HG03457 (cell line): Measurements from ENCODE around the gene OR10AD1.
"Not testable (repeated sequence)": the region's sequence is repeated elsewhere in the genome, so short reads cannot be mapped to it uniquely, and the experiment has no call there.

Experiments
- ATAC-seq: cut with Tn5 transposase; IDR thresholded peaks from one replicate; pipeline ENCODE4 v1.9.1; 2021; ENCODE audit warnings: moderate number of reproducible peaks; ENCODE audit not compliant: unreplicated experiment

Gene OR10AD1

GRCh38 chr12:48203192-48203591, at the start of gene OR10AD1:
Gene OR10AD1, minus strand, starts transcription at chr12:48203292. Its CDS starts 0 bp downstream, at chr12:48203292.
- ATAC-seq: no peak

- ATAC-seq: no peak
These were observed 44.3 kb upstream of the OR10AD1 start for GRCh38 chr12:48247181-48247966.

- no peak for ATAC-seq
These were observed 34.1 kb upstream of the OR10AD1 start for GRCh38 chr12:48237162-48237561.

GRCh38 chr12:48235796-48236333, 32.8 kb upstream of the OR10AD1 start:
- no peak for ATAC-seq

- not testable (repeated sequence) for ATAC-seq
These were observed 28.3 kb upstream of the OR10AD1 start for GRCh38 chr12:48231169-48231958.

GRCh38 chr12:48224533-48224932, 21.4 kb upstream of the OR10AD1 start:
- not testable (repeated sequence) for ATAC-seq

GRCh38 chr12:48221645-48222044, 18.6 kb upstream of the OR10AD1 start:
- ATAC-seq: no peak

- ATAC-seq: no peak
These were observed 17.6 kb upstream of the OR10AD1 start for GRCh38 chr12:48220701-48221100.

GRCh38 chr12:48219631-48220030, 16.5 kb upstream of the OR10AD1 start:
- ATAC-seq: no peak

- no peak for ATAC-seq
These were observed 13.7 kb upstream of the OR10AD1 start for GRCh38 chr12:48216785-48217184.

GRCh38 chr12:48209495-48209894, 6.4 kb upstream of the OR10AD1 start:
- ATAC-seq: not testable (repeated sequence)

- no peak for ATAC-seq
These were observed 326 bp downstream of the OR10AD1 start for GRCh38 chr12:48202766-48203165.

GRCh38 chr12:48201516-48201915, 1.6 kb downstream of the OR10AD1 start:
- ATAC-seq: no peak

GRCh38 chr12:48201091-48201490, 2.0 kb downstream of the OR10AD1 start:
- no peak for ATAC-seq

- ATAC-seq: no peak
These were observed 3.3 kb downstream of the OR10AD1 start for GRCh38 chr12:48199774-48200221.

- ATAC-seq: no peak
These were observed 4.1 kb downstream of the OR10AD1 start for GRCh38 chr12:48198985-48199384.

- ATAC-seq: no peak
These were observed 4.5 kb downstream of the OR10AD1 start for GRCh38 chr12:48198672-48198971.

GRCh38 chr12:48197971-48198671, 5.0 kb downstream of the OR10AD1 start:
- peak; percentile 98 for ATAC-seq

GRCh38 chr12:48197549-48197970, 5.5 kb downstream of the OR10AD1 start:
- ATAC-seq: peak; percentile 14

- no peak for ATAC-seq
These were observed 8.3 kb downstream of the OR10AD1 start for GRCh38 chr12:48194799-48195201.

GRCh38 chr12:48193623-48194022, 9.5 kb downstream of the OR10AD1 start:
- no peak for ATAC-seq
